Cardiac muscle cell (in vitro differentiated cells and primary cell): ENCODE results near the gene GMCL2. TPM values are rescaled to one million over a fixed set of nuclear protein-coding genes. Genes with fewer than 3 reads are reported as not detected.

Experiments
- DNase-seq, 2 donors: peaks; one replicate each; pipeline versions ENCODE4 v3.0.0 to v3.0.0-alpha.2; 2010 to 2017; ENCODE audit warnings: low read depth in 1 of 2, low spot score in 1 of 2
- H3K27ac ChIP-seq: fragments of 200-600 bp; sonication (generic); 2 replicates; pipeline ENCODE4 v1.5.1; 2016
- H3K27me3 ChIP-seq: fragments of 200-600 bp; sonication (generic); 2 replicates; pipeline ENCODE4 v1.6.0; 2016; ENCODE audit warnings: control low read depth
- H3K36me3 ChIP-seq: fragments of 200-600 bp; sonication (generic); 2 replicates; pipeline ENCODE4 v1.5.1; 2016; ENCODE audit warnings: control low read depth
- H3K4me1 ChIP-seq: fragments of 200-600 bp; sonication (generic); 2 replicates; pipeline ENCODE4 v1.8.1; 2017; ENCODE audit warnings: low read depth, mild to moderate bottlenecking, mixed run types
- H3K4me3 ChIP-seq: fragments of 200-600 bp; sonication (generic); 2 replicates; pipeline ENCODE4 v1.5.1; 2016; ENCODE audit warnings: mild to moderate bottlenecking
- H3K9me3 ChIP-seq: fragments of 200-600 bp; sonication (generic); 2 replicates; pipeline ENCODE4 v1.5.1; 2017; ENCODE audit warnings: low read depth, mild to moderate bottlenecking, control low read depth
- CTCF ChIP-seq: IDR thresholded peaks from 2 replicates; pipeline ENCODE4 v1.5.1; 2012; ENCODE audit warnings: low read depth, mild to moderate bottlenecking, low read length
- polyA plus RNA-seq: library from polyadenylated mRNA; unstranded; fragments of >200 nt; fragmentation: Nextera tagmentation; extraction: Ambion mirVana; gene quantifications from 2 replicates; pipeline ENCODE4 v1.2.1, GENCODE V29; 2016
- total RNA-seq: library from RNA; depleted of rRNA; stranded (reverse); fragments of >200 nt; gene quantifications from 2 replicates; pipeline ENCODE4 v1.2.3, GENCODE V29; 2016

GMCL2 gene
- total and polyA plus RNA-seq, 2 experiments from 2014 or later, result not detected

GRCh38 chr5:178143246-178143645 is 43.9 kb downstream of the GMCL2 start:
- peaks cover 35% of the 10 kb centered on the region for H3K36me3 ChIP-seq
- no peaks in the 10 kb centered on the region for H3K27me3 ChIP-seq
- H3K4me3 ChIP-seq, result no peak overlapping the region
- no peaks in the 10 kb centered on the region for H3K9me3 ChIP-seq
- TF ChIP-seq CTCF, result no peak
- no peak overlapping the region for H3K27ac ChIP-seq
- no peak for DNase-seq
- no peaks in the 10 kb centered on the region for H3K4me1 ChIP-seq

- Histone ChIP-seq H3K27me3 (no peaks in the 10 kb centered on the region), H3K4me3 (no peak overlapping the region), H3K9me3 (no peaks in the 10 kb centered on the region), H3K27ac (no peak overlapping the region), H3K36me3 (peaks cover 32% of the 10 kb centered on the region), H3K4me1 (no peaks in the 10 kb centered on the region)
- no peak for TF ChIP-seq CTCF
- no peak for DNase-seq
Measured at GRCh38 chr5:178142642-178143041, 44.5 kb downstream of the GMCL2 start.

GRCh38 chr5:178141550-178141949 is 45.6 kb downstream of the GMCL2 start:
- Histone ChIP-seq H3K4me3 (no peak overlapping the region), H3K9me3 (no peaks in the 10 kb centered on the region), H3K27ac (no peak overlapping the region), H3K27me3 (no peaks in the 10 kb centered on the region), H3K36me3 (peaks cover 22% of the 10 kb centered on the region), H3K4me1 (no peaks in the 10 kb centered on the region)
- TF ChIP-seq CTCF, result no peak
- DNase-seq, result no peak

- H3K27ac ChIP-seq, result no peak overlapping the region
- no peaks in the 10 kb centered on the region for H3K4me1 ChIP-seq
- no peaks in the 10 kb centered on the region for H3K27me3 ChIP-seq
- peaks cover 15% of the 10 kb centered on the region for H3K36me3 ChIP-seq
- H3K9me3 ChIP-seq, result no peaks in the 10 kb centered on the region
- no peak for TF ChIP-seq CTCF
- H3K4me3 ChIP-seq, result no peak overlapping the region
- DNase-seq, result no peak
Measured at GRCh38 chr5:178137991-178138390, 49.2 kb downstream of the GMCL2 start.

- H3K36me3 ChIP-seq, result peaks cover 12% of the 10 kb centered on the region
- no peak overlapping the region for H3K27ac ChIP-seq
- no peak for DNase-seq
- H3K9me3 ChIP-seq, result no peaks in the 10 kb centered on the region
- TF ChIP-seq CTCF, result no peak
- H3K27me3 ChIP-seq, result no peaks in the 10 kb centered on the region
- no peaks in the 10 kb centered on the region for H3K4me1 ChIP-seq
- no peak overlapping the region for H3K4me3 ChIP-seq
Measured at GRCh38 chr5:178136990-178137389, 50.2 kb downstream of the GMCL2 start.

Other genes starting within 250 kb of the GMCL2 start
- not detected in 2 replicates for gene PROP1, start 191.1 kb downstream of the GMCL2 start, total RNA-seq
- gene PROP1, start 191.1 kb downstream of the GMCL2 start, polyA plus RNA-seq, result not detected in 2 replicates
- gene N4BP3, start 73.8 kb downstream of the GMCL2 start, total RNA-seq, result 11.6 and 13.7 TPM in 2 replicates
- gene N4BP3, start 73.8 kb downstream of the GMCL2 start, polyA plus RNA-seq, result 5.7 and 6.1 TPM in 2 replicates
- 49.7 and 58.8 TPM in 2 replicates for gene RMND5B, start 56.4 kb downstream of the GMCL2 start, total RNA-seq
- gene RMND5B, start 56.4 kb downstream of the GMCL2 start, polyA plus RNA-seq, result 57.2 and 58.2 TPM in 2 replicates
- gene NHP2, start 33.5 kb downstream of the GMCL2 start, total RNA-seq, result 270 and 391 TPM in 2 replicates
- 232 and 239 TPM in 2 replicates for gene NHP2, start 33.5 kb downstream of the GMCL2 start, polyA plus RNA-seq
- gene HNRNPAB, start 17.2 kb upstream of the GMCL2 start, total RNA-seq, result 127 and 154 TPM in 2 replicates
- 205 and 224 TPM in 2 replicates for gene HNRNPAB, start 17.2 kb upstream of the GMCL2 start, polyA plus RNA-seq
- 26.4 and 57.0 TPM in 2 replicates for gene PHYKPL, start 45.4 kb upstream of the GMCL2 start, total RNA-seq
- gene PHYKPL, start 45.4 kb upstream of the GMCL2 start, polyA plus RNA-seq, result 58.7 and 75.2 TPM in 2 replicates